Heart right ventricle (tissue), 16 donors: ENCODE data around the gene TMED10. TPM values are rescaled to one million over a fixed set of nuclear protein-coding genes. Genes with fewer than 3 reads are reported as not detected.
"Not testable (repeated sequence)": the region's sequence is repeated elsewhere in the genome, so short reads cannot be mapped to it uniquely, and the experiment has no call there.

Experiments
- ATAC-seq, 8 donors: fragments of 200-7000 bp; cut with Tn5 transposase; one replicate each; pipeline ENCODE4 v1.9.1; 2020; ENCODE audit warnings: mild to moderate bottlenecking in 8 of 8, moderate library complexity in 8 of 8, moderate number of reproducible peaks in 1 of 8
- DNase-seq, 2 donors: peaks; one replicate each; pipeline ENCODE4 v3.0.0-alpha.2; 2020
- H3K27ac ChIP-seq, 10 donors: fragments of 200-600 bp; sonication (generic) in 2 of 10; one replicate each; pipeline versions ENCODE4 v1.5.0 to v1.8.0; 2020 to 2022; ENCODE audit warnings: mild to moderate bottlenecking in 3 of 10
- H3K27me3 ChIP-seq, 7 donors: fragments of 200-600 bp; one replicate each; pipeline ENCODE4 v1.8.0; 2021 to 2022; ENCODE audit warnings: mild to moderate bottlenecking in 2 of 7
- H3K36me3 ChIP-seq, 9 donors: fragments of 200-600 bp; sonication (generic) in 1 of 9; one replicate each; pipeline versions ENCODE4 v1.5.0 to v1.8.0; 2020 to 2022; ENCODE audit warnings: mild to moderate bottlenecking in 2 of 9
- H3K4me1 ChIP-seq, 9 donors: fragments of 200-600 bp; sonication (generic) in 1 of 9; one replicate each; pipeline versions ENCODE4 v1.5.0 to v1.8.0; 2020 to 2022; ENCODE audit warnings: mild to moderate bottlenecking in 4 of 9
- H3K4me3 ChIP-seq, 10 donors: fragments of 200-600 bp; sonication (generic) in 2 of 10; one replicate each; pipeline versions ENCODE4 v1.5.0 to v1.8.0; 2020 to 2022; ENCODE audit warnings: mild to moderate bottlenecking in 7 of 10, moderate library complexity in 2 of 10
- H3K9me3 ChIP-seq, 11 donors: fragments of 200-600 bp in 10 of 11; sonication (generic) in 2 of 11; one replicate each; pipeline versions ENCODE4 v1.5.0 to v1.8.0; 2013 to 2022; ENCODE audit warnings: mild to moderate bottlenecking in 2 of 11, control low read depth in 1 of 11, moderate library complexity in 1 of 11
- whole genome bisulfite sequencing, 2 donors: extraction: QIAGEN DNeasy Blood & Tissue Kit; methylation state at CpG; one replicate each; pipeline ENCODE4 v1.1.7; 2013; ENCODE audit warnings: inconsistent platforms in 1 of 2; 5-methylcytosine and 5-hydroxymethylcytosine counted together
- intact Hi-C, 10 donors: fragments of 100-400 bp; cut with DNase I; formaldehyde crosslinking; loops; one replicate each; pipeline versions ENCODE4 v1.11.1 to v1.14.2; 2022
- polyA plus RNA-seq, 2 donors: library from polyadenylated mRNA; stranded (reverse); fragments of 200-250 nt; gene quantifications; one replicate each; pipeline ENCODE4 v1.2.3, GENCODE V29; 2013
- total RNA-seq, 10 donors: library from RNA; stranded (reverse); fragmentation: NEBNext Ultra II Directional in 3 of 10; extraction: Animal tissue kit (Norgen Biotek cat#: 25700) in 3 of 10; gene quantifications; one replicate each; pipeline versions ENCODE4 v1.2.1 to v1.2.4, GENCODE V29; 2021 to 2023
- TF ChIP-seq, protein P1 (sequence below), 9 donors: fragments of 200-600 bp; sonication (generic) in 2 of 9; IDR thresholded peaks; one replicate each; pipeline versions ENCODE4 v1.5.0 to v1.8.0; 2021 to 2022; ENCODE audit warnings: antibody characterized with exemption in 9 of 9, mild to moderate bottlenecking in 5 of 9, moderate library complexity in 1 of 9
- donor health status: Arrhythmogenic right ventricular cardiomyopathy.
- donor health status: ischemic (EF 13 %, LVEDD 7.1; RV severe dilation, severe dysfunction).
- donor health status: healthy with polysubstance abuse.
- donor health status: DM: no; HTN: yes; CAD: no.
- donor health status: DM: no; HTN: no; CAD: no.
- donor health status: ischemic (EF 25% LVEDD 6.9; RV normal size, moderate dysfunction).
- donor health status: ischemic (EF 25% LVEDD 5.7; RV mildly dilated, moderate dysfunction).
- donor health status: healthy.
- donor health status: DM: yes; HTN: yes; CAD: no.
- donor health status: Ischemic cardiomyopathy.
- donor health status: ischemic (EF 35%, LVEDD 5.7; RV mildly dilated, moderate dysfunction).
- donor health status: nonischemic (EF 11% LVEDD 7.7; RV severe dilation, severe dysfunction).
- donor health status: DM: yes; HTN: yes; CAD: no.
- donor health status: PGD.
- donor health status: ischemic (EF 29% LVEDD 5.4; RV normal size, mild dysfunction).
- donor health status: nonischemic (EF 23%, LVEDD 6.1; RV moderate dilation, normal function).

The TMED10 gene
- total and polyA plus RNA-seq, 12 donors, result 29.1 to 366 (median 275) TPM

DNA sequence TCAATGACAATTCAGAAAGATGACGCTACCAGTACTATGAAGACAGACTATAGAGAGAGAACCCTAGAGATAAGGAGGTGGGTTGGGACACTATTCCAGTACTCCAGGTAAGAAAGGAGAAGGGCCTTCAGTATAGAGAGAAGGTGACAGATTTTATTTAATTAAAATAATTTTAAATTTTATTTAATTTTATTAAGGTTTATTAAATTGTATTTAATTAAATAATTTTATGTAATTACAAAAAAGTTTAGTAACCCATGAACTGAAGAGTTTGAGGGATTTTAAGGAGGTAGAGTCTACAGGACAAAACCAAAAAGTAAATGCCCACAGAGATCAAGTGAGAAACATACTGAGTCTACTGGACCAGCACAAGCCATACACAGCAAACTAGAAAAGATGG, 20.3 kb downstream of the TMED10 start:
- Histone ChIP-seq H3K4me3 (no peak overlapping the region), H3K27me3 (no peaks in the 10 kb centered on the region), H3K4me1 (peaks cover 4 to 43% (median 23%) of the 10 kb centered on the region in 9 donors), H3K27ac (no peak overlapping the region), H3K9me3 (no peaks in the 10 kb centered on the region), H3K36me3 (peaks cover 0 to 10% (median 4%) of the 10 kb centered on the region in 9 donors)
- TF ChIP-seq, protein P1, sequence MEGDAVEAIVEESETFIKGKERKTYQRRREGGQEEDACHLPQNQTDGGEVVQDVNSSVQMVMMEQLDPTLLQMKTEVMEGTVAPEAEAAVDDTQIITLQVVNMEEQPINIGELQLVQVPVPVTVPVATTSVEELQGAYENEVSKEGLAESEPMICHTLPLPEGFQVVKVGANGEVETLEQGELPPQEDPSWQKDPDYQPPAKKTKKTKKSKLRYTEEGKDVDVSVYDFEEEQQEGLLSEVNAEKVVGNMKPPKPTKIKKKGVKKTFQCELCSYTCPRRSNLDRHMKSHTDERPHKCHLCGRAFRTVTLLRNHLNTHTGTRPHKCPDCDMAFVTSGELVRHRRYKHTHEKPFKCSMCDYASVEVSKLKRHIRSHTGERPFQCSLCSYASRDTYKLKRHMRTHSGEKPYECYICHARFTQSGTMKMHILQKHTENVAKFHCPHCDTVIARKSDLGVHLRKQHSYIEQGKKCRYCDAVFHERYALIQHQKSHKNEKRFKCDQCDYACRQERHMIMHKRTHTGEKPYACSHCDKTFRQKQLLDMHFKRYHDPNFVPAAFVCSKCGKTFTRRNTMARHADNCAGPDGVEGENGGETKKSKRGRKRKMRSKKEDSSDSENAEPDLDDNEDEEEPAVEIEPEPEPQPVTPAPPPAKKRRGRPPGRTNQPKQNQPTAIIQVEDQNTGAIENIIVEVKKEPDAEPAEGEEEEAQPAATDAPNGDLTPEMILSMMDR (IDR thresholded peaks at IDR 0.05), result no peak
- no peak for ATAC-seq
- WGBS, 2 donors, result 97 to 100% methylated on average over 1 of the region's 1 CpG
- intact Hi-C loops, result no loop called here
- no peak for DNase-seq

- WGBS, 2 donors, result 92 to 96% methylated on average over 3 of the region's 3 CpGs
- Histone ChIP-seq H3K36me3 (peaks cover 0 to 19% (median 6%) of the 10 kb centered on the region in 9 donors), H3K9me3 (no peaks in the 10 kb centered on the region), H3K27ac (no peak overlapping the region), H3K4me1 (peaks cover 2 to 33% (median 14%) of the 10 kb centered on the region in 9 donors), H3K4me3 (no peak overlapping the region), H3K27me3 (no peaks in the 10 kb centered on the region)
- TF ChIP-seq, protein P1 (IDR thresholded peaks at IDR 0.05), result no peak
- intact Hi-C loops, result no loop called here
- DNase-seq, result no peak
- no peak for ATAC-seq
Observed at GRCh38 chr14:75155169-75155568, 21.2 kb downstream of the TMED10 start.

DNA sequence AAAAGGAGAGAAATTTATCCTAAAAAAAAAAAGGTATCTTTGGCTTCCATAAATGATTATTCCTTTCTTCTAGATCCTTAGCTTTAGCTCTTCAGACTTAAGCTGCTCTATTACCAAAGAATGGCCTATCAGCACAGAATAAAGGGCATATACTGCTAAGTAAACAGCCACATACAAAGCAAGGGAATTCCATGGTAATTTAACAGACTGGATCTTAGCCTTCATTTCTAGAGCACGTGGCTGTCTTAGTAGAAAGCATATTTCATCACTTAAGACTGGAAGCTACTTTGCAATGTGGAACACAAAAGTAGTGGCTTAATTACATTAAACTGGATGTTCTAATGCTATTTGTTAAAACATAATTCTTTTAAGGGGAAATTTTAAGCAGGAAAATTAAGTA, 23.1 kb downstream of the TMED10 start:
- TF ChIP-seq, protein P1 (IDR thresholded peaks at IDR 0.05), result no peak
- DNase-seq (no peak), ATAC-seq (no peak)
- peaks cover 0 to 27% (median 6%) of the 10 kb centered on the region in 9 donors for H3K4me1 ChIP-seq
- WGBS, 2 donors, result 69 to 80% methylated on average over 1 of the region's 1 CpG
- peaks cover 0 to 35% (median 12%) of the 10 kb centered on the region in 9 donors for H3K36me3 ChIP-seq
- no peak overlapping the region for H3K27ac ChIP-seq
- no peaks in the 10 kb centered on the region for H3K27me3 ChIP-seq
- no peaks in the 10 kb centered on the region for H3K9me3 ChIP-seq
- H3K4me3 ChIP-seq, result no peak overlapping the region
- intact Hi-C loops, result no loop called here

DNA sequence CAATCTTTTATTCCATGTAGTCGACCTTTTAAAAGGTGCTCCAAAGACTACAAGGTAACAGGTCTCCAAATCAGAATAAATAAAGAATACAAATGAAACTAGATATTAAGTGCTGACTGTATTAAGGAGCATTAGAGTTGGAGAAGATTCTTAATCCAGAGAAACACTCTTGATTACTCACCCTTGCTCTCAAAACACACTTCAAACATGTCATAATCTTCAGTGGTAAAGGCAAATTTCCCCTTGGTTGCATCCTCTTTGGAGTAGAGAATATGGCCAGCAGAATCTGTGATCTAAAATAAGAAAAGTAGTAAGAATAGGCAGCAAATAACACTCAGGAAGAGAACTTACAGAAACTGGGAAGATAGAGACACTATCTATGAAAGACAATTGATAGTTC, 24.6 kb downstream of the TMED10 start:
- 91 to 100% methylated on average over 1 of the region's 1 CpG for WGBS, 2 donors
- intact Hi-C loops, result no loop called here

DNA sequence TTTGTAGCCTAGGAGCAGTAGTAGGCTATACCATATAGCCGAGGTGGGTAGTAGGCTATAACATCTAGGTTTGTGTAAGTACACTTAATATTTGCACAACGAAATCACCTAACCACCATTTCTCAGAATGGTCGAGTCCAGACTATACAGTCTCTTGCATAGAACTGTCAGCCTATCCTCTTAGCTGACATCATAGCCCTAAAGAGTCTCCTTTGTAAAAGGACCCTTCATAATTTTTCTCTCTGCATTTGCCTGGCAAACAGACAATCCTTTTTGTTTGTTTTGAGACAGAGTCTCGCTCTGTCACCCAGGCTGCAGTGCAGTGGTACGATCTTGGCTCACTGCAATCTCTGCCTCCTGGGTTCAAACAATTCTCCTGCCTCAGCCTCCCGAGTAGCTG, 25.8 kb downstream of the TMED10 start:
- ATAC-seq, DNase-seq, intact Hi-C loops, H3K9me3 ChIP-seq, H3K4me3 ChIP-seq, H3K27ac ChIP-seq, H3K27me3 ChIP-seq: not testable (repeated sequence)
- 77 to 85% methylated on average over 6 of the region's 6 CpGs for WGBS, 2 donors
- H3K36me3 ChIP-seq, result peaks cover 0 to 50% (median 12%) of the 10 kb centered on the region in 9 donors
- peaks cover 9 to 47% (median 30%) of the 10 kb centered on the region in 9 donors for H3K4me1 ChIP-seq

More for the DNA sequence above, 24.6 kb downstream of the TMED10 start:
- Histone ChIP-seq H3K4me3 (no peak overlapping the region), H3K9me3 (no peaks in the 10 kb centered on the region), H3K36me3 (peaks cover 0 to 41% (median 12%) of the 10 kb centered on the region in 9 donors), H3K27ac (no peak overlapping the region), H3K4me1 (peaks cover 8 to 36% (median 20%) of the 10 kb centered on the region in 9 donors), H3K27me3 (no peaks in the 10 kb centered on the region)
- ATAC-seq, result no peak
- TF ChIP-seq, protein P1 (IDR thresholded peaks at IDR 0.05), result no peak
- no peak for DNase-seq
